BJ (cell line): ENCODE results near the gene PRDM2. TPM values are rescaled to one million over a fixed set of nuclear protein-coding genes. Genes with fewer than 3 reads are reported as not detected.
A peak's percentile ranks its signal among the peaks of the same experiment; 100 is the strongest.

Experiments used
- CTCF ChIA-PET: fragments of 350-600 bp; formaldehyde crosslinking; extraction: SDS; loops from one replicate; lab custom pipeline; 2021; ENCODE audit warnings: antibody characterized with exemption, inconsistent platforms; lab: Yijun Ruan, JAX
- POLR2A ChIA-PET: fragments of 300-600 bp; sonication (Branson Sonifier 250); formaldehyde crosslinking; extraction: SDS; loops from one replicate; lab custom pipeline; 2021; ENCODE audit warnings: antibody characterized with exemption; lab: Charles Lee
- DNase-seq: peaks from one replicate; pipeline ENCODE4 v3.0.0-alpha.2; 2011; ENCODE audit warnings: low read depth
- H3K27me3 ChIP-seq: 2 replicates; pipeline ENCODE4 v1.6.0; 2011; ENCODE audit warnings: low read length; ENCODE audit not compliant: control insufficient read depth, insufficient read depth
- H3K36me3 ChIP-seq: 2 replicates; pipeline ENCODE4 v1.5.1; 2011; ENCODE audit warnings: low read length; ENCODE audit not compliant: control insufficient read depth, insufficient read depth
- H3K4me3 ChIP-seq: 2 replicates; pipeline ENCODE4 v1.5.1; 2011; ENCODE audit warnings: low read depth, mild to moderate bottlenecking, control low read depth, low read length
- polyA plus RNA-seq: library from polyadenylated mRNA; depleted of rRNA; stranded (reverse); fragments of >200 nt; gene quantifications from 2 replicates; pipeline ENCODE4 v1.2.3, GENCODE V29; 2011
- TF ChIP-seq, protein P1 (sequence below): IDR thresholded peaks from 2 replicates; pipeline ENCODE4 v1.5.1; 2011; ENCODE audit warnings: low read depth, mild to moderate bottlenecking, control low read depth, inconsistent platforms, low read length, moderate library complexity; ENCODE audit not compliant: insufficient read depth

The PRDM2 gene
- polyA plus RNA-seq, 1 experiment = 9.6 TPM

DNA sequence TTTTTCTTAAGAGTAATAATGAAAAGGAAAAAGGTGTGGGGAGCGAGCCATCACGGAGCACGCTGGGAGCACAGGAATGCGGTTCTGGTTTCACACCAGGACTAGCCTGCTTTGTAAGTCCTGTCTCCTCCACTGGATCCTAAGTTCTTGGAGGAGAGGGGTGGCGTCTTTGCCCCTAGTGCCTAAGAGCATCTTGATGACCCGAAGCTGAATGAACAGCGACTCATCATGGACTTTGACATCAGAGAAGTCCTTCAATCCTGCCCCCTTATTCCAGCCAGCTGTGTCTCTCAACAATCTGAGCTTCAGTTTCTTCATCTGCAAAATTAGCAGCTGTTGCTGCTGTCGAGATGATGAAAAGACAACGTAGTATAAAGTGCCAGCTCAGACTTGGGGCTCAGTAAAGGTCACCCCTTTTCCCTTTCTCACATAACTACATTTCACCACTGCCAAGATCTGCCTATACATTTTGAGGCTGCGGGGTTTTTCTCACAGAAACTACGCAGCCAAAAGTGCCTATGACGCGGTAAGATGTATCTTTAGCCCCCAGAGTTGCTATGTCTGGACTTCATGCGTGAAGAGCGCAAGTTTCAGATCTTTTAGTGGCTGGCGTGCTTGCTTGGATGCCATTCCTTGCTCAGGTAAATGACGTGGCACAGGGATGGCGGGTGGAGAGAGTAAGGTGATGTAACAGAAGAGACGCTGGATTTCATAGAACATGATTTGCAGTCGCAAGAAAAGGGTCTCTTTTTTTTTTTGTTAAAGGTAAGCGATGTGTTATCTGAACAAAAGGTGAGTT, 4.9 kb upstream of the PRDM2 start:
- ChIA-PET POLR2A (no interaction called here), CTCF (interaction anchor here (0.7 kb wide), 1 partner anchor 42 kb away, joined by 3 read pairs; no protein-coding TSS in a partner anchor)
- H3K4me3 ChIP-seq = no peak overlapping the region
- H3K27me3 ChIP-seq = no peaks in the 10 kb centered on the region
- TF ChIP-seq, protein P1, sequence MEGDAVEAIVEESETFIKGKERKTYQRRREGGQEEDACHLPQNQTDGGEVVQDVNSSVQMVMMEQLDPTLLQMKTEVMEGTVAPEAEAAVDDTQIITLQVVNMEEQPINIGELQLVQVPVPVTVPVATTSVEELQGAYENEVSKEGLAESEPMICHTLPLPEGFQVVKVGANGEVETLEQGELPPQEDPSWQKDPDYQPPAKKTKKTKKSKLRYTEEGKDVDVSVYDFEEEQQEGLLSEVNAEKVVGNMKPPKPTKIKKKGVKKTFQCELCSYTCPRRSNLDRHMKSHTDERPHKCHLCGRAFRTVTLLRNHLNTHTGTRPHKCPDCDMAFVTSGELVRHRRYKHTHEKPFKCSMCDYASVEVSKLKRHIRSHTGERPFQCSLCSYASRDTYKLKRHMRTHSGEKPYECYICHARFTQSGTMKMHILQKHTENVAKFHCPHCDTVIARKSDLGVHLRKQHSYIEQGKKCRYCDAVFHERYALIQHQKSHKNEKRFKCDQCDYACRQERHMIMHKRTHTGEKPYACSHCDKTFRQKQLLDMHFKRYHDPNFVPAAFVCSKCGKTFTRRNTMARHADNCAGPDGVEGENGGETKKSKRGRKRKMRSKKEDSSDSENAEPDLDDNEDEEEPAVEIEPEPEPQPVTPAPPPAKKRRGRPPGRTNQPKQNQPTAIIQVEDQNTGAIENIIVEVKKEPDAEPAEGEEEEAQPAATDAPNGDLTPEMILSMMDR = no peak
- no peak for DNase-seq
- no peaks in the 10 kb centered on the region for H3K36me3 ChIP-seq

DNA sequence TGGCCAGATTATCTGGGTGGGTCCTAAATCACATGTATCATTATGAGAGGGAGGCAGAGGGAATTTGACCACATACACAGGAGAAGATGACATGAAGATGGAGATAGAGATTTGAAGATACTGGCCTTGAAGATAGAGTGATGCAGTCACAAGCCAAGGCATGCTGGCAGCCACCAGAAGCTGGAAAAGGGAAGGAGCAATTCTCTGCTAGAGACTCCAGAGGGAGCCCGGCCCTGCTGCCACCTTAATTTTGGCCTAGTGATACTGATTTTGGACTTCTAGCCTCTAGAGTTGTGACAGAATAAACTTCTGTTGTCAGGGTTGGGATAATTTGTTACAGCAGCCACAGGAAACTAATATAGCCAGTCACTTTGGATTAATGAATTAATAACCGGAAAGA, 2.2 kb upstream of the PRDM2 start:
- Histone ChIP-seq H3K27me3 (no peaks in the 10 kb centered on the region), H3K36me3 (no peaks in the 10 kb centered on the region), H3K4me3 (no peak overlapping the region)
- no peak for DNase-seq
- POLR2A ChIA-PET = no interaction called here
- CTCF ChIA-PET = no interaction called here
- TF ChIP-seq, protein P1 = no peak

DNA sequence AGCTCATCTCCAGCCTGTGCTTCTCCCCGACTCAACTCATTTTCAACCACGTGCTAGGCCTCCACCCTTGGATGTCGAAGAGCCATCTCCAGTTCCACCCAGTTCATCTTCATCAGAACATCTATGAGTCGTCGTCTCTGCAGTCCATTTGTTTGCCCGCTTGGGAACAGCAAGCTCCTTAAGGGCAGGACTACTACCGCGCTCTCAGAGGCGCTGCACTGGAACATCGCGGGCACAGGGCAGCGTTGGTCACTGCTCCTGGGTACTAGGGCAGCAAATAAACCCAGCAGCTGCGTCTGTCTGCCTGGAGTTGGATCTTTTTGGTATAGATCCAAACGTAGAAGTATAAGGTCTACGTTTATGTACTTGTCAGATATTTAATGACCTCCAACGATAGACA, 478 bp upstream of the PRDM2 start:
- H3K4me3 ChIP-seq = peak overlapping the region; percentile 75
- no peak for DNase-seq
- H3K36me3 ChIP-seq = no peaks in the 10 kb centered on the region
- ChIA-PET POLR2A (no interaction called here), CTCF (interaction anchor here (1.2 kb wide), 1 partner anchor 12 kb away, joined by 3 read pairs; no protein-coding TSS in a partner anchor)
- no peaks in the 10 kb centered on the region for H3K27me3 ChIP-seq
- TF ChIP-seq, protein P1 = no peak

DNA sequence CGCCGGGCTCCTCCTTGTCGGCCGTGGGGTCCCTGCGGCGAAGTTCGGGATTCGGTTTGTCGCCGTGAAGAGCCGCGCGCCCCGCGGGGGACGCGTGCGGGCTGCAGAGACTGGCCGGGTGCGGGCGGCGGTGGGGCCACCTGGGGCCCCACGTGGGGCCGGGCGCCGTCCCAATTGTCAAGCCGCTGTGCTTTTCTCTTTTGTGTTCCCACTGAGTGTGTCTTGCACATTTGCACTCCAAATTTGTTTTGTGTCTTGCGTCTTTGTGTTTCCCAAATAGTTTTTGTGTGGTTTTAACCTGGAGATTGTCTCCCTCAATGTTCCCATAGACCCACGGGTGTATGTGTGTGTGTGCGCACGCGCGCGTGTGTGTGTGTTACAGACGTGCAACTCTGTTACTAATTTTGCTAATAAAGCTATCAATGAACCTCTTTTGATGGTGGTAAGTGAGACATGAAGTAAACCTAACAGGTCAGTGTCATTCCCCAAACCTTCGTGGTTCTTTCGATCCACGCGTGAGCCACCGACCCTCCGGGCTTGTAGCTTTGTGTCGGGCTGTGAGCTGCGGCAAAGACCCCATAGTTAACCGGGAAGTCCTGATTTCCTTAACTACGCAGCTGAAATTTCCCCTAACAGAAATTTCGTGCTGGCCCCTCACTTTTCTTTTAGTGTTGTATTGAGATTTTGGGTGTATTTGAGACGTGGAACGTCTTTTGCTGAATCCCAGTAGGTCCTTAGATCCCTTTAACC, 708 bp downstream of the PRDM2 start:
- peak overlapping the region; percentile 75 for H3K4me3 ChIP-seq
- DNase-seq = no peak
- POLR2A ChIA-PET = interaction anchor here (0.6 kb wide), 1 partner anchor 30 kb away, joined by 3 read pairs; no protein-coding TSS in a partner anchor
- TF ChIP-seq, protein P1 = no peak
- no peaks in the 10 kb centered on the region for H3K27me3 ChIP-seq
- CTCF ChIA-PET = interaction anchor here (0.6 to 1.2 kb wide), 2 partner anchors 8 to 26 kb away, joined by 3 to 4 read pairs; no protein-coding TSS in a partner anchor
- no peaks in the 10 kb centered on the region for H3K36me3 ChIP-seq

DNA sequence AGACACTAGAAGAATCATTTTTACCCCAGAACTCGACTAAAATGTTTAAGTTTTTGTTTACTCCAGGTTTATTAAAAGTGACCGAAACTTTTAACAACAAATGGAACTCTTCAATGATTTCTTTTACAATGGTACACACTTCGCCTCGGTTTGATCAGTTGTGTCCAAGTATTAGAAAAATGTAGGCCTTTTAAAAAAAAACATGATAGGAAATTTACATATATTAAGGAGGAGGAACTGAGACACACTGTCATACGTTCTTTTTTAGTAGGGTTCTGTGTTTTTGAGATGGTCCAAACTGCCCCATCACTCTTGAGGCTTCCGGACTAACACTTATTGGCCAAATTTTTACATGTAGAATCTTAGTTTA, 1.3 kb downstream of the PRDM2 start:
- no peak for DNase-seq
- Histone ChIP-seq H3K4me3 (peak overlapping the region; percentile 75), H3K36me3 (no peaks in the 10 kb centered on the region), H3K27me3 (no peaks in the 10 kb centered on the region)
- TF ChIP-seq, protein P1 = no peak
- ChIA-PET POLR2A (interaction anchor here (0.6 kb wide), 1 partner anchor 30 kb away, joined by 3 read pairs; no protein-coding TSS in a partner anchor), CTCF (interaction anchor here (1.2 kb wide), 1 partner anchor 27 kb away, joined by 4 read pairs; no protein-coding TSS in a partner anchor)
